GM19324 (cell line): ENCODE measurements around the gene MACROD2.

ENCODE experiments used
- ATAC-seq: cut with Tn5 transposase; IDR thresholded peaks from one replicate; pipeline ENCODE4 v1.9.1; 2021; ENCODE audit warnings: mild to moderate bottlenecking, moderate library complexity; ENCODE audit not compliant: unreplicated experiment, low FRiP score

Gene MACROD2

GRCh38 chr20:14497004-14497403, 501.7 kb downstream of the MACROD2 start:
- ATAC-seq = no peak

GRCh38 chr20:14498772-14499171, 503.5 kb downstream of the MACROD2 start:
- ATAC-seq = no peak

GRCh38 chr20:14505476-14505875, 510.2 kb downstream of the MACROD2 start:
- ATAC-seq = no peak

- no peak for ATAC-seq
Measured at GRCh38 chr20:14507711-14508110, 512.4 kb downstream of the MACROD2 start.

- no peak for ATAC-seq
Measured at GRCh38 chr20:14510341-14510740, 515.0 kb downstream of the MACROD2 start.

GRCh38 chr20:14512839-14513238, 517.5 kb downstream of the MACROD2 start:
- ATAC-seq = no peak

- no peak for ATAC-seq
Measured at GRCh38 chr20:14518648-14519047, 523.3 kb downstream of the MACROD2 start.

GRCh38 chr20:14521016-14521415, 525.7 kb downstream of the MACROD2 start:
- no peak for ATAC-seq

GRCh38 chr20:14521436-14521835, 526.1 kb downstream of the MACROD2 start:
- no peak for ATAC-seq

- ATAC-seq = no peak
Measured at GRCh38 chr20:14522595-14522994, 527.3 kb downstream of the MACROD2 start.

- ATAC-seq = no peak
Measured at GRCh38 chr20:14523090-14523489, 527.8 kb downstream of the MACROD2 start.

- ATAC-seq = no peak
Measured at GRCh38 chr20:14525426-14525825, 530.1 kb downstream of the MACROD2 start.

- ATAC-seq = no peak
Measured at GRCh38 chr20:14526891-14527290, 531.6 kb downstream of the MACROD2 start.

- no peak for ATAC-seq
Measured at GRCh38 chr20:14531786-14532185, 536.5 kb downstream of the MACROD2 start.

- no peak for ATAC-seq
Measured at GRCh38 chr20:14536738-14537137, 541.4 kb downstream of the MACROD2 start.

- ATAC-seq = peak; percentile 83
Measured at GRCh38 chr20:14538433-14538832, 543.1 kb downstream of the MACROD2 start.

- ATAC-seq = no peak
Measured at GRCh38 chr20:14543040-14543439, 547.7 kb downstream of the MACROD2 start.

GRCh38 chr20:14544688-14545087, 549.4 kb downstream of the MACROD2 start:
- no peak for ATAC-seq

GRCh38 chr20:14550655-14551054, 555.3 kb downstream of the MACROD2 start:
- ATAC-seq = no peak

- ATAC-seq = no peak
Measured at GRCh38 chr20:14553774-14554534, 558.6 kb downstream of the MACROD2 start.

GRCh38 chr20:14555676-14556075, 560.4 kb downstream of the MACROD2 start:
- no peak for ATAC-seq

- no peak for ATAC-seq
Measured at GRCh38 chr20:14556206-14556605, 560.9 kb downstream of the MACROD2 start.

- ATAC-seq = no peak
Measured at GRCh38 chr20:14559612-14560011, 564.3 kb downstream of the MACROD2 start.
